ENCODE measurements around the gene DDX51. TPM values are rescaled to one million over a fixed set of nuclear protein-coding genes. Genes with fewer than 3 reads are reported as not detected.

DDX51 gene
- total and polyA plus RNA-seq, 2 of the 13 experiments (the other 11 are each of a cell fraction or from before 2014, with no cell fraction given) = 10.1 TPM

GRCh38 chr12:132144115-132144809 lies at the start of gene DDX51, which contains the start of gene NOC4L (continued):
- TF ChIP-seq ZNF567 (CRISPR knock-in tag; IDR thresholded peaks at IDR 0.05; ENCODE audit: borderline replicate concordance) (0 out of 2 replicates have a peak, but pooled peaks have one; percentile 25), RFX1 (IDR thresholded peaks at IDR 0.05) (no peak), CBX5 (CRISPR knock-in tag; IDR thresholded peaks at IDR 0.05; ENCODE audit: borderline replicate concordance) (peak; percentile 66; the same call in 1 of the 2 replicates), ISX (CRISPR knock-in tag; conservative IDR thresholded peaks at IDR 0.05) (no peak), KDM6A (CRISPR knock-in tag; IDR thresholded peaks at IDR 0.05; ENCODE audit: low read depth) (no peak), ATF7 (IDR thresholded peaks at IDR 0.05) (peak; percentile 98), ATF7 (CRISPR knock-in tag; IDR thresholded peaks at IDR 0.05) (peak; percentile 95), ZBTB43 (CRISPR knock-in tag; conservative IDR thresholded peaks at IDR 0.05) (no peak), ZNF616 (CRISPR knock-in tag; IDR thresholded peaks at IDR 0.05; ENCODE audit: low read depth) (peak; percentile 76; the same call in 1 of the 2 replicates), NRL (CRISPR knock-in tag; IDR thresholded peaks at IDR 0.05; ENCODE audit: borderline replicate concordance) (no peak), ZKSCAN1 (IDR thresholded peaks at IDR 0.05; ENCODE audit: low read length) (peak; percentile 62), CENPX (CRISPR knock-in tag; IDR thresholded peaks at IDR 0.05) (no peak), BRD4 (CRISPR knock-in tag; IDR thresholded peaks at IDR 0.05) (peak; percentile 49; the same call in 1 of the 2 replicates), SRSF1 (optimal IDR thresholded peaks at IDR 0.05; ENCODE audit: low read depth, low read length) (no peak), KAT7 (CRISPR knock-in tag; IDR thresholded peaks at IDR 0.05; ENCODE audit: borderline replicate concordance) (peak; percentile 91), ZNF331 (CRISPR knock-in tag; IDR thresholded peaks at IDR 0.05) (peak; percentile 93), E2F1 (CRISPR knock-in tag; IDR thresholded peaks at IDR 0.05) (peak; percentile 68), ZNF512B (CRISPR knock-in tag; IDR thresholded peaks at IDR 0.05; ENCODE audit: borderline replicate concordance) (no peak), ZFX (CRISPR knock-in tag; IDR thresholded peaks at IDR 0.05; ENCODE audit: low read depth) (peak; percentile 86), TRAFD1 (CRISPR knock-in tag; IDR thresholded peaks at IDR 0.05; ENCODE audit: borderline replicate concordance) (no peak), ZEB1 (IDR thresholded peaks at IDR 0.05; ENCODE audit: insufficient replicate concordance, low read depth) (no peak), ESRRA (CRISPR knock-in tag; IDR thresholded peaks at IDR 0.05; ENCODE audit: low read depth) (peak; percentile 64; the same call in 1 of the 2 replicates), NKX3-1 (CRISPR knock-in tag; IDR thresholded peaks at IDR 0.05) (peak; percentile 60; the same call in 1 of the 2 replicates), ZNF7 (CRISPR knock-in tag; IDR thresholded peaks at IDR 0.05) (peak; percentile 27; the same call in 1 of the 2 replicates), FOXP1 (IDR thresholded peaks at IDR 0.05) (no peak), FOXP1 (CRISPR knock-in tag; IDR thresholded peaks at IDR 0.05) (no peak)
